ENCODE results near the gene RORC.

RORC gene

DNA sequence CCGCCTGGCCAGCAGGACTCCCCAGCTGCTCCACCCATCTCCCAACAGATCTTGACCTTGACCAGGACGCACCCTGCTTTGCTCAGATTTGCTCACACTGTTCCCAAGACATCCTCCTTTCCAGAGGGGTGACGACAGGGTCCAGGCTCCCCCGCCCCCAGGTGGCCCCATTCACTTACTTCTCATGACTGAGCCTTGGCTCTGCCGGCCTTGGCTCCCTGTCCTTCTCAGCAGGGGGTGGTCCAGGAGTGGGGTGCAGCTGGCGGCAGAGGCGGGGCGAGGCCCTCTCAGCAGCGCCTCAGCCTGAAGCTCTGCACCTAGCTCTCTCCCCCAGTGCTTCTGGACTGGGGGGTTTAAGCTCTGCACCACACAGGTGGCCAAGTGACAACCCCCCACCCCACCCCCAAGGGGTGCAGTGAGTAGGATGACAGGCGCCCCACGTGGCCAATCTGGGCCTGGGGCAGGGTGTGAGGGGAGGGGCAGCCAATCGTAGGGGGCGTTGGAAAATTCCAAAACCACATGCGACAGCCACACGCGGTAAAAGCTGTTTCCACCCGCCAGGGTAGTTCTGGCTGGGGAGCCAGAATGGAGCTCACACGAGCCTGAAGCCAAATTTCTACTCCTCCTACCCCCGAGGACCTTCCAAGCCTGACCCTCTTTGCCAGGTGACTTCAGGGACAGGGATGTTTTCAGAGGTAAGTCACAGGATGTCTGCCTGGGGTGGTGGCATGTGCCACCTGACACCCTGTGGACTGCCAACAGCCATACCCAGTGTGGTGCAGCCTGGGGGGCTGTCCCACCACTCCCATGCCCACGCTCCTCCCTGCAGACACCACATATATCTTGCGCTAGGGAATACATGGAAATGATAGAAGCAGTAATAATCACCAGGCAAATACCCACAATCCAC is 5.6 kb downstream of the RORC start:
- H3K4me1 ChIP-seq (ENCODE audit: control insufficient read depth, insufficient read depth, low read length, poor library complexity, severe bottlenecking) = peaks cover 30% of the 10 kb centered on the region
- H3K36me3 ChIP-seq (ENCODE audit: control insufficient read depth, insufficient read depth, low read length) = no peaks in the 10 kb centered on the region
- no peak overlapping the region for H3K4me3 ChIP-seq (ENCODE audit: extremely low read depth, insufficient read depth, low read length, poor library complexity, severe bottlenecking)
- no peak overlapping the region for H3K27ac ChIP-seq (ENCODE audit: low read depth, low read length, severe bottlenecking)
- 42 to 47% methylated on average over 11 of the region's 21 CpGs for WGBS, 2 experiments (ENCODE audit: insufficient coverage in 2 of 2)
- H3K9me3 ChIP-seq (ENCODE audit: control insufficient read depth, low read length) = no peaks in the 10 kb centered on the region

DNA sequence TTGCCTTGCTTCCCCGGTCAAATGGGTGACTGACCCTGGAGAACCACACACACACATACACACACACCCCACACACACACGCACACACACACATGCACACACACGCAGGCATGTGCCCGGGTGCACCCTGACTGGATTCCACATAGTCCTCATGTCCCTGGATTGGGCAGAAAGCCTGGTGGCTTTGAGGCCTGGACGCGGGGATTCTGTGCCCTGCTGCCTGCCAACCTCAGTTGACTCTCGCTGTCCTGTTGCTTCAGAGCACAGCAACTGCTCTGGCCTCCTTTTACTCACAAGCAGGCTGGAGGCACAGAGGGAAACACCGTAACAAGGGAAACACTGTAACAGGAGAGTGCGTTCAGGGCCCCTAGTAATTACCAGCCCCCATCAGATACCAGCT is 6.4 kb downstream of the RORC start:
- H3K4me1 ChIP-seq (ENCODE audit: control insufficient read depth, insufficient read depth, low read length, poor library complexity, severe bottlenecking) = peaks cover 30% of the 10 kb centered on the region
- no peaks in the 10 kb centered on the region for H3K36me3 ChIP-seq (ENCODE audit: control insufficient read depth, insufficient read depth, low read length)
- H3K4me3 ChIP-seq (ENCODE audit: extremely low read depth, insufficient read depth, low read length, poor library complexity, severe bottlenecking) = no peak overlapping the region
- H3K27ac ChIP-seq (ENCODE audit: low read depth, low read length, severe bottlenecking) = no peak overlapping the region
- 72 to 83% methylated on average over 6 to 9 of the region's 9 CpGs for WGBS, 2 experiments (ENCODE audit: insufficient coverage in 2 of 2)
- H3K9me3 ChIP-seq (ENCODE audit: control insufficient read depth, low read length) = no peaks in the 10 kb centered on the region

DNA sequence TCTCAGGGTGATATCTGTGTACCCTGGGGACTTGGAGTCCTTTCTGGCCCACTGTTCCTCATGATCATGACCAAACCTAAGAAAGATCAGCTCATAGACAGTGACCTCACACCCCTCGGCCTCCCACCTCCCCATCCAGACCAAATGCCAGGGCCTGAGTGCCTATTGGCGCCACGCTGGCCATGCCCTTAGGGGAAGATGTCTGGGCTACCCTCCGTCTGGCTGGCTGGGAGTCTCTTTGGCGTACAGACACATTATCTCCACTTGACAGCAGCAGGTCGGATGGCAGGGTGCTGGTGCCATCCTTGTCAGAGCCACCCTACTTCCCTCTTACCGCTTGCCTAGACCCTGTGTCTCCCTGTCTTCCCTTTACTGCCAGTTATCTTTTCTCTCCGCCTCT is 8.4 kb downstream of the RORC start:
- Histone ChIP-seq H3K36me3 (ENCODE audit: control insufficient read depth, insufficient read depth, low read length) (no peaks in the 10 kb centered on the region), H3K27ac (ENCODE audit: low read depth, low read length, severe bottlenecking) (no peak overlapping the region), H3K4me3 (ENCODE audit: extremely low read depth, insufficient read depth, low read length, poor library complexity, severe bottlenecking) (no peak overlapping the region), H3K9me3 (ENCODE audit: control insufficient read depth, low read length) (no peaks in the 10 kb centered on the region), H3K4me1 (ENCODE audit: control insufficient read depth, insufficient read depth, low read length, poor library complexity, severe bottlenecking) (peaks cover 15% of the 10 kb centered on the region)
- 79 to 89% methylated on average over 7 to 8 of the region's 8 CpGs for WGBS, 2 experiments (ENCODE audit: insufficient coverage in 2 of 2)

DNA sequence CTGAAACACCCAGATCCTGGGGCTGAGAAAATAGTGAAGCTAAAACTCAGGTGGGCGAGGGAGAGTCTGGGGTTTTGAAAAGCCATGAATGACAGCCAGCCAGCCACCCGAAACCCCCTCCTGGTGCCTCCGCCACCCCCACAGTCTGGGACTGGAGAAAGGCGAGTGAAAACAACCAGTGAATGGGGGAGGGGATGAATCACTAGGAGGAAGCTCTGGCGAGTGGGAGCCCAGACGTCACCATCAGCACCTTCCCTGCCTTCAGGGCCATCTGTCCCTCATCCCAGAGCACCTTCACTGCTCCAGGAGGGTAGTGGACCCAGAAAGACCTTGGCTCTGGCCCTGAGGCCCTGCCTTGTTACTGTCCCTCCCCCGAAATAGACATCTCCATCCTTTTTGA is 9.2 kb downstream of the RORC start:
- H3K4me3 ChIP-seq (ENCODE audit: extremely low read depth, insufficient read depth, low read length, poor library complexity, severe bottlenecking) = no peak overlapping the region
- H3K36me3 ChIP-seq (ENCODE audit: control insufficient read depth, insufficient read depth, low read length) = no peaks in the 10 kb centered on the region
- no peak overlapping the region for H3K27ac ChIP-seq (ENCODE audit: low read depth, low read length, severe bottlenecking)
- H3K9me3 ChIP-seq (ENCODE audit: control insufficient read depth, low read length) = no peaks in the 10 kb centered on the region
- H3K4me1 ChIP-seq (ENCODE audit: control insufficient read depth, insufficient read depth, low read length, poor library complexity, severe bottlenecking) = peaks cover 11% of the 10 kb centered on the region
- WGBS, 2 experiments (ENCODE audit: insufficient coverage in 2 of 2) = 66 to 90% methylated on average over 2 to 5 of the region's 7 CpGs

DNA sequence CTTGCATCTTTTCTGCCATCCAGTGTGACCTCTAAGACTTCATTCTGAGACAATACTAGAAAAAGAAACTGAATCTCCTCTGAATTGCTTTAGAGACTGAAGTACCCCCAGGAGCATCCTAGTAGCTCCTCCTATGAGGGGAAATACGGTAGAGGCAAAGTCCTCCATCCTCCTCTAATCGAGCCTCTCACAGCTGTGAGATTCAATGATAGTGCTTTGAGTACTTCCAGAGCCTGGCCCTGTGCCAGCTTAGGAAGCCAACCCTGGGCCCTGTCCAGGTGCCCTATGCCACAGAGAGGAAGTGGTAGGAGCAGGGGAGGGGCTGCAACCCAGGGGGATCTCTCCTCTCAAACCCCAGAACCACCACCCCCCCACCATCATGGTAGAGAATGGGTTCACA is 10.7 kb downstream of the RORC start:
- Histone ChIP-seq H3K27ac (ENCODE audit: low read depth, low read length, severe bottlenecking) (no peak overlapping the region), H3K4me3 (ENCODE audit: extremely low read depth, insufficient read depth, low read length, poor library complexity, severe bottlenecking) (no peak overlapping the region), H3K9me3 (ENCODE audit: control insufficient read depth, low read length) (no peaks in the 10 kb centered on the region), H3K36me3 (ENCODE audit: control insufficient read depth, insufficient read depth, low read length) (no peaks in the 10 kb centered on the region), H3K4me1 (ENCODE audit: control insufficient read depth, insufficient read depth, low read length, poor library complexity, severe bottlenecking) (peaks cover 10% of the 10 kb centered on the region)
- 100% methylated on average over 1 of the region's 2 CpGs; no CpG with 5 or more reads in 1 of the 2 experiments for WGBS, 2 experiments (ENCODE audit: insufficient coverage in 2 of 2)

DNA sequence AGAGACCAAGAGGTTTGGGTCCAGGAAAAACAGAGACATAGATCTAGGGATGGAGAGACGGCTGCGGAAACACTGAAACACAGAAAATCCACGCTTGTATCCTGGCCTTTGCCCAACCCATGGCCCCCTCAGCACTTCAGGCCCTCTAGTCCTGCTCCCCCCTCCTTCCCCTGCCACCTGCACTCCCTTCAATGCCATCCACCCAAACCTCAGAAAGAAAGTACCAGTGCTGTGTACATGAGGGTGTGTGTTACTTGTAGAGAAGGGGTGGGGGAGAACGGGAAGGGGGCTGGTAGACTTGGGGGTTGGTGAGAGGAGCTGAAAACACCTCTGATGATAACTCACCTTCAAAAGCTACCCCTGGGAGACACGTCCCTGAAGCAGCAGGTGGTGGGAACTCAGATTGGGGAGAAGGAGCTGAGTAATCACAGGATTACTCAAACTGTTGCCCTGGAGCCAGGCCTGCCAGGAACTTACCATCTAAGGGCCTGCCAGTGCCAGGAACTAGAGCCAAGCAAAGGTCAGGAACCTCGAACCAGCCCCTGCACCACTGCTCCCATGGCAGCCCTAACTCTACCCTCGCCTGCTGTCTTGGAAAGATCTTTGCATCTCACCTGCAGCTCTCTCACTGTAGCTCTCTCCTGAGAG is 11.5 kb downstream of the RORC start:
- WGBS, 2 experiments (ENCODE audit: insufficient coverage in 2 of 2) = 88 to 92% methylated on average over 3 to 6 of the region's 7 CpGs
- Histone ChIP-seq H3K36me3 (ENCODE audit: control insufficient read depth, insufficient read depth, low read length) (no peaks in the 10 kb centered on the region), H3K4me1 (ENCODE audit: control insufficient read depth, insufficient read depth, low read length, poor library complexity, severe bottlenecking) (peaks cover 7% of the 10 kb centered on the region), H3K9me3 (ENCODE audit: control insufficient read depth, low read length) (no peaks in the 10 kb centered on the region), H3K4me3 (ENCODE audit: extremely low read depth, insufficient read depth, low read length, poor library complexity, severe bottlenecking) (no peak overlapping the region), H3K27ac (ENCODE audit: low read depth, low read length, severe bottlenecking) (no peak overlapping the region)

DNA sequence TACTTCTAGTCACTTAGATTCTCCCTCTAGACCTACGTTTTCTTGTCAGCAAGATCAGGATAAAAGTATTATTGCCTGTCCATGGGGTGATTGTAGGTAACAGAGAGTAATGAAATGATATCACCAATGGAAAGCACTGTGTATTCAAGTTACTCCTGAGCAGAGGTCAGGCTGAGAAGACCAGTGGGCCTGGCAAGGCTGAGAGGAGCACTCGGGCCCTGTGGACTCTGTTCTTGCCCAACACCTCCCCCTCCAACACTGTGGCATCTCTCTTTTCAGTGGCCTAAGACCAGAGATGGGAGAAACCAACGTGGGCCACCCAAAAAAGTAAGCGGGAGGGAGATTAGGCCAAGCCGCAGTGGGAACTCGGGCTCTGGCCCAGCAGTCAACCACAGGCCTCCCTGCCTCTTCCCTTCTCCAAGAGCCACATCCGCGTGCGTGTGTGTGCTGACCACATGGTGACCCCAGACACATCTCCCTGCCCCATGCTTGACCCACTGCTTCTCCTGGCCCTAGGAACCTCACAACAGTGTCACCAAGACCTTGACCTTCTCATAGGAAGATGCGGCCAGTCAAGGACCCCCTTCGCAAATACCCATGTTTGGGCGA is 12.3 kb downstream of the RORC start:
- Histone ChIP-seq H3K9me3 (ENCODE audit: control insufficient read depth, low read length) (no peaks in the 10 kb centered on the region), H3K4me1 (ENCODE audit: control insufficient read depth, insufficient read depth, low read length, poor library complexity, severe bottlenecking) (peaks cover 7% of the 10 kb centered on the region), H3K36me3 (ENCODE audit: control insufficient read depth, insufficient read depth, low read length) (no peaks in the 10 kb centered on the region), H3K4me3 (ENCODE audit: extremely low read depth, insufficient read depth, low read length, poor library complexity, severe bottlenecking) (no peak overlapping the region), H3K27ac (ENCODE audit: low read depth, low read length, severe bottlenecking) (no peak overlapping the region)
- 87 to 90% methylated on average over 8 to 11 of the region's 12 CpGs for WGBS, 2 experiments (ENCODE audit: insufficient coverage in 2 of 2)

DNA sequence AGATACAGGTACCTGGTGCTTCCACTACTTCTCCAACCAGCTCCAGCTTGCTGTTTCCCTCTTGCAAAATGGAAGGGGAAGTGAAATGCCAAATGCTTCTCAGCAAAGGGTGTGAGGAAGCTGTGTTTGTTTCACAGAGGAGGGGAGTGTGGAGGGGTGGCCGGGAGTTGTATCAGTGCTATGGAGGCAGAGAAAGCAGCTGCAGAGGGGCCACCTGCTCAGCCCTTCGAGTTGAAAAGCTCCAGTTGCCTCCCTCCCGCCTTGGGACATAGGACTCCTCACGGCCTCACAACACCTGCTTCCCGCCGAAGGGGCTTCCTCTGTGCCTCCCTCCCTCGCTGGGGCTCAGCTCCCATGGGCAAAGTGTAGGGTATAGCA is 14.3 kb downstream of the RORC start:
- Histone ChIP-seq H3K4me1 (ENCODE audit: control insufficient read depth, insufficient read depth, low read length, poor library complexity, severe bottlenecking) (peaks cover 2% of the 10 kb centered on the region), H3K27ac (ENCODE audit: low read depth, low read length, severe bottlenecking) (no peak overlapping the region), H3K36me3 (ENCODE audit: control insufficient read depth, insufficient read depth, low read length) (no peaks in the 10 kb centered on the region), H3K9me3 (ENCODE audit: control insufficient read depth, low read length) (no peaks in the 10 kb centered on the region), H3K4me3 (ENCODE audit: extremely low read depth, insufficient read depth, low read length, poor library complexity, severe bottlenecking) (no peak overlapping the region)
- WGBS, 2 experiments (ENCODE audit: insufficient coverage in 2 of 2) = 90 to 92% methylated on average over 4 of the region's 7 CpGs

DNA sequence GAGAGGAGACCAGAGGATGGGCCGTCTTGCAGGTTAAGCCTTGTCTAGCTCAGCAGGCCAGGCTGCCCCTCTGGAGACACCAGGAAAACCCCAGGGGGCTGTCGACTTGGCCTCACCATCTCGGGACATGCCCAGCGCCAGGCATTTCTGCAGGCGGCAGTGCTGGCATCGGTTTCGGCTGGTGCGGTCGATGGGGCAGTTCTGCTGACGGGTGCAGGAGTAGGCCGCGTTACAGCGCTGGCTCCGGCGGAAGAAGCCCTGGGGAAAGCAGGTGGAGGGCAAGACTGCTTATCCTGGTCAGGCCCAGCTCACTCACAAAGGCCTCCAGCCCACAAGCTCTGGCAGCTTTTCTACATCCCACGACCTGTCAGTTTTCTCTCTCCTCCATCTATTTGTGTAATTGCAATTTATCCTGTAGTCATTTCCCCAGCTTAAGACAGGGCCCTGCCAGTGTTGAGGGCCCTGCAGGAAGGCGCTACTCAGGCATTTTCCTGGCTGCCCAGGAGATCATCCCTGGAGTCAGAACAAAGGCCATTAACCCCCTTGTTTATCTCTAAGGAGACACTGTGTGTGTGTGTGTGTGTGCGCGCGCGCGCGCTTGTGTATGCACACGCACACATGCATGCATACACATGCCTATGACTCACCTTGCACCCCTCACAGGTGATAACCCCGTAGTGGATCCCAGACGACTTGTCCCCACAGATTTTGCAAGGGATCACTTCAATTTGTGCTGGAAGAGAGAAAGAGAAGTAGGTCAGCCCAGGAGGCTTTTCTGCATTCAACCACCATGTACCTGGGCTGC is 14.9 kb downstream of the RORC start:
- Histone ChIP-seq H3K4me1 (ENCODE audit: control insufficient read depth, insufficient read depth, low read length, poor library complexity, severe bottlenecking) (no peaks in the 10 kb centered on the region), H3K27ac (ENCODE audit: low read depth, low read length, severe bottlenecking) (no peak overlapping the region), H3K36me3 (ENCODE audit: control insufficient read depth, insufficient read depth, low read length) (no peaks in the 10 kb centered on the region), H3K9me3 (ENCODE audit: control insufficient read depth, low read length) (no peaks in the 10 kb centered on the region), H3K4me3 (ENCODE audit: extremely low read depth, insufficient read depth, low read length, poor library complexity, severe bottlenecking) (no peak overlapping the region)
- WGBS, 2 experiments (ENCODE audit: insufficient coverage in 2 of 2) = 93 to 97% methylated on average over 16 to 19 of the region's 26 CpGs

DNA sequence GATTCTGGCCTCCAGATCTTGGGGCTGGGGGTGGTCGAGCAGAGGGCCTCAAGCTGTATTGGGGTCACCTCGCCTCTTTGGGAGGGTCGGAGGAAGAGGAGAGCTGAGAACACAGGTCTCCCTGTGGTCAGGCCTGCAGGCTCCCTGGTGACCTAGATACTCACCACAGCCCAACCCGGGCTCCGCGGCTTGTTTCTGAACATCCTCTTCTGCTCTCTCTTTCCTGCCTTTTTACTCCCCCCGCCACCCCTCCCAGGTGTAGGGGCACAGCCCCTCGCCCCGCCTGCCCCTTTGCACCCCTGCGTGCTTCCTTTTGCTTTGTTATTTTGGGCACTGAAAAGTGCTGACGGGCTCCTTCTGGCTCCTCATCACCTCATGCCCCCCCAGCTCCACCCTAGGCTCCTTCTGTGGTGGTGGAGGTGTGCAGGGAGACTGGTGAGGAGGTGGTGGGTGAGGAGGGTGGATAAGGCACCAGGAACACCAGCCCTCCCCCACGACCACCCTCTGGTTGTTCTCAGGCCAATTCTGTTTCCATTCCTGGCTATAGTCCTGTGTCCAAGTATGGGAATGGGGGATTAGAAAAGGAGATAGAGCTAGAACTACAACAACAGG is 15.8 kb downstream of the RORC start:
- no peak overlapping the region for H3K27ac ChIP-seq (ENCODE audit: low read depth, low read length, severe bottlenecking)
- H3K36me3 ChIP-seq (ENCODE audit: control insufficient read depth, insufficient read depth, low read length) = no peaks in the 10 kb centered on the region
- H3K9me3 ChIP-seq (ENCODE audit: control insufficient read depth, low read length) = no peaks in the 10 kb centered on the region
- 86 to 91% methylated on average over 3 to 6 of the region's 12 CpGs for WGBS, 2 experiments (ENCODE audit: insufficient coverage in 2 of 2)
- no peak overlapping the region for H3K4me3 ChIP-seq (ENCODE audit: extremely low read depth, insufficient read depth, low read length, poor library complexity, severe bottlenecking)
- H3K4me1 ChIP-seq (ENCODE audit: control insufficient read depth, insufficient read depth, low read length, poor library complexity, severe bottlenecking) = no peaks in the 10 kb centered on the region
